IPS DF 6.9 (cell line): ENCODE measurements around the gene GGA1.
"Not testable (repeated sequence)": the region's sequence is repeated elsewhere in the genome, so short reads cannot be mapped to it uniquely, and the experiment has no call there.

Experiments used
- DNase-seq: peaks from one replicate; pipeline ENCODE4 v3.0.0-alpha.2; 2013; ENCODE audit warnings: low read depth, low spot score
- H3K27ac ChIP-seq: one replicate; pipeline ENCODE4 v1.5.1; 2013; ENCODE audit warnings: low read length, control low read depth
- H3K27me3 ChIP-seq: 2 replicates; pipeline ENCODE4 v1.6.1; 2013; ENCODE audit warnings: mild to moderate bottlenecking, low read length; ENCODE audit not compliant: control insufficient read depth, insufficient read depth
- H3K36me3 ChIP-seq: 2 replicates; pipeline ENCODE4 v1.6.1; 2013; ENCODE audit warnings: low read length; ENCODE audit not compliant: control insufficient read depth, insufficient read depth
- H3K4me1 ChIP-seq: 2 replicates; pipeline ENCODE4 v1.6.1; 2013; ENCODE audit warnings: low read length; ENCODE audit not compliant: control insufficient read depth, insufficient read depth
- H3K4me3 ChIP-seq: 2 replicates; pipeline ENCODE4 v1.5.1; 2013; ENCODE audit warnings: mild to moderate bottlenecking, low read length
- H3K9me3 ChIP-seq: 2 replicates; pipeline ENCODE4 v1.6.1; 2013; ENCODE audit warnings: low read length, inconsistent platforms; ENCODE audit not compliant: control insufficient read depth, insufficient read depth
- whole genome bisulfite sequencing: extraction: QIAGEN DNeasy Blood & Tissue Kit; methylation state at CpG from one replicate; pipeline ENCODE4 v1.1.7; 2013; ENCODE audit warnings: mixed read lengths, missing lambda C conversion rate; ENCODE audit not compliant: insufficient read length, insufficient coverage; 5-methylcytosine and 5-hydroxymethylcytosine counted together

GGA1 gene

DNA sequence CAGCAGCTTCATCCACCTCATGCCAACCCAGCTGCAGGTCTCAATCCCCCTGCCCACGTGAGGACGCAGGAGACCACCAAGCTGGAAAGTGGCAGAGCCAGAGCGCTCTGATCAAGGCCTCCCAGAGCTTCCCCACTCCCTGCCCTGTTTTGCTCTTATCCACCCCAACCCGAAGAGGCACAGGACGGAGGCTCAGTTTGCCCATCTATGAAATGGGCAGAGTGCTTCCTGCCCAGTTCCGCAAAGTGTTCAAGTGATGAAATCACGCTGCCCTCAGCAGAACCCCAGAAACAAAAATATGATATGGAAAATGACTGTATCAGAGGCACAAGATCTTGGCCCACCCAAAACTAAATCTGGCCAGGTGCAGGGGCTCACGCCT, 36.7 kb upstream of the GGA1 start:
- H3K27me3 ChIP-seq, result no peaks in the 10 kb centered on the region
- H3K9me3 ChIP-seq, result no peaks in the 10 kb centered on the region
- peaks cover 11% of the 10 kb centered on the region for H3K4me1 ChIP-seq
- H3K36me3 ChIP-seq, result no peaks in the 10 kb centered on the region
- H3K4me3 ChIP-seq, result no peak overlapping the region
- no CpG with 5 or more reads among the region's 8 CpGs for WGBS
- H3K27ac ChIP-seq, result no peak overlapping the region
- no peak for DNase-seq

DNA sequence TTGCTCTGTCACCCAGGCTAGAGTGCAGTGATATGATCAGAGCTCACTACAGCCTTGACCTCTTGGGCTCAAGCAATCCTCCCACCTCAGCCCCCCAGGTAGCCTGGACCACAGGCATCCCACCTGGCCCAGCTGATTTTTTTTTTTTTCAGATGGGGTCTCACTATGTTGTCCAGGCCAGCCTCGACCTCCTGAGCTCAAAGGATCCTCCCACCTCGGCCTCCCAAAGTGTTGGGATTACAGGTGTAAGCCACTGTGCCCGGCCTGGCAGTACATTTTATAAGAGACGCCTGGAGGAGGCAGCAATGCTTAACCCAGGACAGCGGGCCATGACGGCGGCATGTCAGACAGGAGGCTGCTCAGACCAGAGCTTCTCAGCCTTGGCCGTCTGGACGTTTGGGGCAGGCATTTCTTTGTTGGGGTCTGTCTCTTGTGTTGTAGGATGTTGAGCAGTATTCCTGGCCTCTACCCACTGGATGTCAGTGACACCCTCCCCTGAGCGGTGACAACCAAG, 33.1 kb upstream of the GGA1 start:
- Histone ChIP-seq H3K9me3 (no peaks in the 10 kb centered on the region), H3K36me3 (no peaks in the 10 kb centered on the region), H3K4me3 (no peak overlapping the region), H3K4me1 (peaks cover under 1% of the 10 kb centered on the region; the same call in 1 of the 2 replicates), H3K27me3 (no peaks in the 10 kb centered on the region), H3K27ac (no peak overlapping the region)
- no CpG with 5 or more reads among the region's 10 CpGs for WGBS
- DNase-seq, result no peak

DNA sequence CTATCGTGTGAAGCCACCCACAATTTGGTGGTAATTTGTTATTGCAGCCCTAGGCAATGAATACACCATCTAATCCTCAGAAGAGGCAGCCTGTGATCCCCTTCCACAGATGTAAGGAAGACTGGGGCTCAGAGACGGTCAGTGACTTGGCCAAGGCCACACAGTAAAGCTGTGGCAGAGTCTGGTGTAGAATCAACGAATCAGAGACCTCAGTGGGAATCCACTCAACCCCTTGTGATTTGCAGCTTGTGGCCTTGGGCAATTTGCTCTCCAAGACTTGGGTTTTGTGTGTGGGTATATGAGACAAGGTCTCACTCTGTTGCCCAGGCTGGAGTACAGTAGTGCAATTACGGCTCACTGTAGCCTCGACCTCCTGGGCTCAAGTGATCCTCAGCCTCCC, 30.6 kb upstream of the GGA1 start:
- Histone ChIP-seq H3K4me1 (no peaks in the 10 kb centered on the region), H3K9me3 (no peaks in the 10 kb centered on the region), H3K36me3 (no peaks in the 10 kb centered on the region), H3K4me3 (no peak overlapping the region), H3K27ac (no peak overlapping the region), H3K27me3 (no peaks in the 10 kb centered on the region)
- no peak for DNase-seq
- WGBS, result no CpG with 5 or more reads among the region's 5 CpGs

DNA sequence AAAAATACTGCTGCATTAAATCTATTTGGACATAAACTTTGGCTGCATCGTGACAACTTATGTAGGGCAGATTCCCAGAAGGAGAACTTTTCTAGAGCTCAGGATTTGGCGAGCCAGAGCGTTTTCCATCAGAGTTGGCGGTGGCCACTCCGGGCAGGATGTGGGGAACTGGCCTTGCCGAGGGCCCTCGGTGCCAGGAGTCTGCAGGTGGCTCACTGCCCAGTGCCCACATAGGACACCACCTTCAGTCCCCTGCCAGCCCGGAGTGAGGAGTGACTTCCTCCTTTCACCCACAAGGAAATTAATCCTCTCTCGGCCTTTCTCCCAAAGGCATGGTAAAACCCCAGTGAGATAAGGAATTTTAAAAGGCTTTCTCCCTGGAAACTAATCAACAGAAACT, 27.1 kb upstream of the GGA1 start:
- Histone ChIP-seq H3K27ac (no peak overlapping the region), H3K36me3 (no peaks in the 10 kb centered on the region), H3K27me3 (no peaks in the 10 kb centered on the region)

DNA sequence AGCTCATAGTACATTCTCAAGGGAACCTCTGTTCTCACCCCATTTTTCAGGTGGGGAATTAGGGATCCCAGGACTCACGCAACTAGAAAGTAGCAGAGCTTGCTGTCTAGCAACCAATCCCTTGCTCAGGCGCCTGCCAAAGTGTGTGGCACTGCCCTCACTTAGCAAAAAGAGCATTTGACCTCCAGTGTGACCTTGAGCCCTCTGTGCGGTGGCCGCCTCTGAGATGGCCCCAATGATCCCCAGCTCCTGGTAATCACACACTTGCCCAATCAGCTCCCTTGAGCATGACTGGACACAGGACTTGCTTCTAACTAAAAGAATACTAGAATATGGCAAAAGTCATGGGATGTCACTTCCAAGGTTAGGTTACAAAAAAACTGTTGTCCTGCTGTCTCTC, 26.1 kb upstream of the GGA1 start:
- DNase-seq, result no peak
- no peaks in the 10 kb centered on the region for H3K4me1 ChIP-seq
- H3K9me3 ChIP-seq, result no peaks in the 10 kb centered on the region
- H3K27me3 ChIP-seq, result no peaks in the 10 kb centered on the region
- no peak overlapping the region for H3K27ac ChIP-seq
- no peaks in the 10 kb centered on the region for H3K36me3 ChIP-seq
- WGBS, result no CpG with 5 or more reads among the region's 4 CpGs
- H3K4me3 ChIP-seq, result no peak overlapping the region

More for the DNA sequence above, 27.1 kb upstream of the GGA1 start:
- Histone ChIP-seq H3K9me3 (no peaks in the 10 kb centered on the region), H3K4me1 (no peaks in the 10 kb centered on the region), H3K4me3 (no peak overlapping the region)
- no CpG with 5 or more reads among the region's 9 CpGs for WGBS
- no peak for DNase-seq

DNA sequence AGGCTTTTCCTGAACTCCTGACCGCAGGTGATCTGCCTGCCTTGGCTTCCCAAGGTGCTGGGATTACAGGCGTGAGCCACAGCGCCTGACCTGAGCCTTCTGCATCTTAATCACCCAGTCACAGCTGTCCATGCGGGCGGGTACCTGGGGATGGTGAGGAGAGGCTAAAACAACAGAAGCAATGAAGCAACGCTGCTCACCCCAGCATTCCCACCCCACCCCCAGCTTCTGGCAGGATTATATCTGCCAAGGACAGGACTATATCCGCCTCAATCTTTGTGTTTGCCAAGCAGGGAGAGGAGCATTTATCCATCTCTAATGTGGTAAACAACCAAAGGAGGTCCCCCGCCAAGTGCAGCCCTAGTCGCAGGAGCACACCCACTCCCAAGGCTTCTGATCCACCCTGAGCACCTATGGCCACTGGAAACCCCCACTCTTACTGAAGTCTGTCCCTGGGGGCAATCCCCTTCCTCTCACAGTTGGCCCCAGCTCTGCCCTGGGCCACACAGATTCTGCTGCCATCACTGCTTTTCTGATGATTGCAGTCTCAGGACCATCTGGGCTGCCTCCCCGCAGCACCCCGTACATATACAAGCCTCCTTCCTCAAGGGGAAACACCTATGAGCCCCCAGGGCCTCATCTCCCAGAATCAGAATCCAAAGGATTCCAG, 20.0 kb upstream of the GGA1 start:
- H3K27me3 ChIP-seq, result no peaks in the 10 kb centered on the region
- no CpG with 5 or more reads among the region's 11 CpGs for WGBS
- no peaks in the 10 kb centered on the region for H3K4me1 ChIP-seq
- DNase-seq, result no peak
- H3K27ac ChIP-seq, result no peak overlapping the region
- no peaks in the 10 kb centered on the region for H3K9me3 ChIP-seq
- H3K36me3 ChIP-seq, result no peaks in the 10 kb centered on the region
- no peak overlapping the region for H3K4me3 ChIP-seq

DNA sequence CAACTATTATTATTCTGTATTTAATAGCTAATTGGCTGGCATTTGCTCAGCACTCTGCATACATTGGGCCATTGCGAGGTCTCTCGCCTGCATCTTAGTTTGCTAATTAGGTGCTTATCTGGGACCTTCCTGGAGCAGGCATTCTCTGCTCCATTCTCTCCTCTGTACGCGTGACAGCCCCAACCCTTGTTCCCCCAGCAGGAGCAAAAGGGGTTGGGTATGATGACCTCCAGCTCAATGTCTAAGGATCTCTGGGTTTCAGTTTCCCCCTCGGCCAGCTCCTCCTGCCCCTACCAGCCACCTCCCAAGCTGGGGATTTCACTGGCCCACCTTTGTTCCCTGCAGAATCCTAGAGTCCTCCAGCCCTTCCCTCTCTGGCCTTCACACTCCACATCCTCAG, 19.0 kb upstream of the GGA1 start:
- no peak for DNase-seq
- H3K27ac ChIP-seq, result no peak overlapping the region
- WGBS, result no CpG with 5 or more reads among the region's 5 CpGs
- no peaks in the 10 kb centered on the region for H3K9me3 ChIP-seq
- no peak overlapping the region for H3K4me3 ChIP-seq
- H3K36me3 ChIP-seq, result no peaks in the 10 kb centered on the region
- no peaks in the 10 kb centered on the region for H3K27me3 ChIP-seq
- no peaks in the 10 kb centered on the region for H3K4me1 ChIP-seq

DNA sequence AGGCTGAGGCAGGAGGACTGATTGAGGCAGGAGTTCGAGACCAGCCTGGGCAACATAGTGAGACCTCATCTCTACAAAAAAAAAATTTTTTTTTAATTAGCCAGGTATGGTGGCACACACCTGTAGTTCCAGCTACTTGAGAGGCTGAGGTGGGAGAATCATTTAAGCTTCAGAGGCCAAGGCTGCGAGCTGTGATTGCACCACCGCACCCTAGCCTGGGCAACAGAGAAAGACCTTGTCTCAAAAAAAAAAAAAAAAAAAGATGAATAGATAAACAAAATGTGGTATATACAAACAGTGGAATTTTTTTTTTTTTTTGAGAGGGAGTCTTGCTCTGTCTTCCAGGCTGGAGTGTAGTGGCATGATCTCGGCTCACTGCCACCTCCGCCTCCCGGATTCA, 17.6 kb upstream of the GGA1 start:
- DNase-seq, H3K27me3 ChIP-seq, H3K36me3 ChIP-seq, H3K9me3 ChIP-seq, H3K4me1 ChIP-seq, H3K4me3 ChIP-seq, H3K27ac ChIP-seq: not testable (repeated sequence)
- no CpG with 5 or more reads among the region's 6 CpGs for WGBS

DNA sequence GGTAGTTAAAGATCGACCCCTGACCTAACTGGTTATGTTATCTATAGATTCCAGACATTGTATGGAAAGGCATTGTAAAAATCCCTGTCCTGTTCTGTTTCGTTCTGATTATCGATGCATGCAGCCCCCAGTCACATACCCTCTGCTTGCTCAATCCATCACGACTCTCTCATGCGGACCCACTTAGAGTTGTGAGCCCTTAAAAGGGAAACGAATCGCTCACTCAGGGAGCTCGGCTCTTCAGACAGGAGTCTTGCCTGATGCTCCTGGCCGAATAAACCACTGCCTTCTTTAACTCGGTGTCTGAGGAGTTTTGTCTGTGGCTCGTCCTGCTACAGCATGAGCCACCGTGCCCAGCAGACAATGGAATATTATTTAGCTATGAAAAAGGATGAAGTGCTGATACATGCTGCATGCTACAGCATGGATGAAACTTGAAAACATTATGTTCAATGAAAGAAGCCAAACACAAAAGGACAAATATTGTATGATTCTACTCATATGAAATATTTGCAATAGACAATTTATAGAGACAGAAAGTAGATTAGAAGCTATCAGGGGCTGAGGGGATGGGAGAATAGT, 16.7 kb upstream of the GGA1 start:
- H3K27ac ChIP-seq, result no peak overlapping the region
- DNase-seq, result no peak
- no peaks in the 10 kb centered on the region for H3K36me3 ChIP-seq
- H3K4me3 ChIP-seq, result no peak overlapping the region
- no CpG with 5 or more reads among the region's 12 CpGs for WGBS
- H3K9me3 ChIP-seq, result no peaks in the 10 kb centered on the region
- no peaks in the 10 kb centered on the region for H3K4me1 ChIP-seq
- H3K27me3 ChIP-seq, result no peaks in the 10 kb centered on the region

DNA sequence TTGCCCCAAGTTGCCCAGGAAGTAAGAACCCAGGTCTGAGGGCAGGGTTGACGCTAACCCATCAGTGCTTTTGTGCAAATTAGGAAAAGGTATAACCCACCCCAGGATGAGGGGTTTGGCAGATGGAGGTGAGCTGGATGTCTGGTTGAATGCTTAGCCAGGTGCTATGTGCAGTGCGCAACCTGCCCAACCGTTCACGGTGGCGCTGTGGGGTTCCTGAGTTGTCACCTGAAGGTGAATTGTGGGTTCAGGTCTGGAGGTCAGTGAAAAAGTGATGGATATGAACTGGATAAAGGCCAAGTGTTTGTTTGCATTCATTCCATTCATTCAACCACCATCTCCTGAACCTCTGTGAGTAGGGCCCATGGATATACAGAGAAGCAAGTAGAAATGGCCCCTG, 14.4 kb upstream of the GGA1 start:
- no CpG with 5 or more reads among the region's 5 CpGs for WGBS
- DNase-seq, result no peak
- no peaks in the 10 kb centered on the region for H3K27me3 ChIP-seq
- no peaks in the 10 kb centered on the region for H3K9me3 ChIP-seq
- no peak overlapping the region for H3K27ac ChIP-seq
- no peak overlapping the region for H3K4me3 ChIP-seq
- no peaks in the 10 kb centered on the region for H3K36me3 ChIP-seq
- H3K4me1 ChIP-seq, result no peaks in the 10 kb centered on the region

DNA sequence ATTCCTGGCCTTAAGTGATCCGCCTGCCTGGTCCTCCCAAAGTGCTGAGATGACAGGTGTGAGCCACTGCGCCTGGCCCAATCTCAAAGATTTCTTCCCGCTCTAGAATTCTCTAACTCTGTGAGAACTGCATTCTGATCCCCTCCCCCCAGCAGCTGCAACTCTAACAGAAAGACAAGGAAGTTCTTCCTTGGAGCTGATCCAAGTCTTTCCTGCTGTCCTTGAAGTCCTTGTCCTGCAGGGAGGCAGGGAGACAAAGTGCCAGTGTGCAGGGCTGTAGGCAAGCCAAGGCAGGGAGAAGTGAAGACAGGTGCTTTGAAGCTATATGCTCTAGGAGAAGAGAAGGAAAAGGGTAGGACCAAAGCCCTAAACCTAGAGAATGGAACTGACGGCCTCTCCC, 9.5 kb upstream of the GGA1 start:
- H3K36me3 ChIP-seq, result no peaks in the 10 kb centered on the region
- no peak overlapping the region for H3K4me3 ChIP-seq
- H3K9me3 ChIP-seq, result no peaks in the 10 kb centered on the region
- H3K27ac ChIP-seq, result no peak overlapping the region
- DNase-seq, result no peak
- WGBS, result no CpG with 5 or more reads among the region's 4 CpGs
- no peaks in the 10 kb centered on the region for H3K4me1 ChIP-seq
- H3K27me3 ChIP-seq, result no peaks in the 10 kb centered on the region
